NT2/D1 (cell line): ENCODE results near the gene FRY.

Experiments used
- SUZ12 ChIP-seq: IDR thresholded peaks from 2 replicates; pipeline ENCODE4 v1.6.1; 2011; ENCODE audit not compliant: insufficient read length, insufficient read depth; ENCODE audit errors: extremely low read depth
- YY1 ChIP-seq: IDR thresholded peaks from 2 replicates; pipeline ENCODE4 v1.6.1; 2011; ENCODE audit not compliant: insufficient read length, insufficient read depth
- ZNF274 ChIP-seq: IDR thresholded peaks from 2 replicates; pipeline ENCODE4 v1.6.1; 2011; ENCODE audit warnings: mild to moderate bottlenecking, low read depth, low read length

DNA sequence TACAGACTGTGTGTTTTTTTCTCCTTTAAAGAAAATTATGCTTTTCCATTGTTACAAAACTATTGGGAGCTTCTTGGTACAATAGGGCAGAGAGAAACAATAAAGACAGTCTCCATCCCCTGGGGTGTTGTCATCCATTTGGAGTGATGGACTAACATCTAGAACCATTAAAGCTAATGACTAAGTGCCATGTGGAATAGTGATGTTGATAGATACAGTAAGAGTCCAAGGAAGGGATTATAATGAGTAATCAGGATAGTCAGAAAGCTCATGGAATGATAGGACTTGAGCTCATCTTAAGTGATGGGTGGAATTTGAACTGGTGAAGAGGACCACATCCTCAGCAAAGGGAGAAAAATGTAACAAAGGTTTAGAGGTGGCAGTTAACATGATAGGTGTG, 24.1 kb upstream of the FRY start:
- TF ChIP-seq YY1, result no peak
- TF ChIP-seq ZNF274, result no peak
- TF ChIP-seq SUZ12, result no peak
